HG03439 (cell line): ENCODE measurements around the gene ZNF837.
"Not testable (repeated sequence)": the region's sequence is repeated elsewhere in the genome, so short reads cannot be mapped to it uniquely, and the experiment has no call there.

ENCODE experiments used
- ATAC-seq: cut with Tn5 transposase; IDR thresholded peaks from one replicate; pipeline ENCODE4 v1.9.1; 2021; ENCODE audit warnings: mild to moderate bottlenecking, moderate library complexity; ENCODE audit not compliant: unreplicated experiment

The ZNF837 gene

DNA sequence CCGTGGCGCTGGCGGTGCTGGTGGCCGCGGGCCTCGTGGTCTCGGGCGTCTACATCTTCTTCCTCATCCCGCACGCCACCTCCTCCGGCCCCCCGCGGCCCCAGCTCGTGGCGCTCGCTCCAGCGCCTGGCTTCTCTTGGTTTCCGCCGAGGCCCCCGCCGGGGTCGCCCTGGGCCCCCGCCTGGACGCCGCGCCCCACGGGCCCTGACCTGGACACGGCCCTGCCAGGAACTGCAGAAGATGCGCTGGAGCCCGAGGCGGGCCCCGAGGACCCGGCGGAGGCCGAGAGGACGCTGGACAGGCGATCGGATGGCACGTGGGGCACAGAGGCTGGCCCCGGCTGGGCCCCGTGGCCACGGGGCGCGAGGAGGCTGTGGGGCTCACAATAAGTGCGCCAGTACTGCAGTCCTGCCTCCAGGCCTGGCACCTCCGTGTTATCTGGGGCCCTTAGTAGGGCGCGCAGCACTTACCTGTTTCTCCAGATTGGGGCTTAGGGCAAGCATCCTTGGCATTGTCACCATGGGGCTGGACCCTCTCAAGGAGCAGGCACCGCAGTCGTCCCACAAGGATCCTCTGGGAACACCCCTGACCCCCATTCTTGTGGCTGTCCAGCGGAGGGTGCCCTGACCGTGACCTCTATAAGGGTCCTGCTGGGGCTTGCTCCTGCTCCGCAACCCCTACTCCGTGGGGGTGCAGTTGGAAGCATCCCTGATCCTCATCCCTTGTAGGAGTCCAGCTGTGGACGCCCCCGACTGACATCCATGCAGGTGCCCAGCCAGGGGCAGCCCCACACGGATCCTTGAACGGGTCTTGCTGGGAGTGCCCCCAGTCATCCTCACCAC, 16.1 kb upstream of the ZNF837 start:
- no peak for ATAC-seq

DNA sequence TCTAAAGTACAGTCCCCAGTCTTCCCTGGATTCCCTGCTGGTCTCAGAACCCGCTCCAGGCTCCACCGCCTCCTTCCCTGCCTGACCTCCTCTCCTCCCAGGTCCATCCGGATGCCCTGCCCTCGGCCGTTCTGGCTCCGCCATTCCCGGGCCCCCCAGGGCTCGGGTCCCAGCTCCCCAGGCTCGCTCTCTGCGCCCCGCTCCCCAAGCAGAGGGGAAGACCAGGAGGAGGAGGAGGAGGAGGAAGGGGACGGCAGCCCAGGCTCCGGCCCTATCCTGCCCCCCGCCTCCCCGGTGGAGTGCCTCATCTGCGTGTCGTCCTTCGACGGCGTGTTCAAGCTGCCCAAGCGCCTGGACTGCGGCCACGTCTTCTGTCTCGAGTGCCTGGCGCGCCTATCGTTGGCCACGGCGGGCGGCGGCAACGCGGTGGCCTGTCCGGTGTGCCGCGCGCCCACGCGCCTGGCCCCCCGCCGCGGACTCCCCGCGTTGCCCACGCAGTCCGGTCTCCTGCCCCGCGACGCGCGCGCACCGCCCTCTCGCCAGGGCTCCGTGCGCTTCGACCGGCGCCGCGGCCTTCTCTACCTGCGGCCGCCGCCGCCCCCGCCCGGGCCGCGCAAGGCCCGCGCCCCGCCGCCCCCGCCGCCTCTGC, 15.3 kb upstream of the ZNF837 start:
- ATAC-seq: no peak

DNA sequence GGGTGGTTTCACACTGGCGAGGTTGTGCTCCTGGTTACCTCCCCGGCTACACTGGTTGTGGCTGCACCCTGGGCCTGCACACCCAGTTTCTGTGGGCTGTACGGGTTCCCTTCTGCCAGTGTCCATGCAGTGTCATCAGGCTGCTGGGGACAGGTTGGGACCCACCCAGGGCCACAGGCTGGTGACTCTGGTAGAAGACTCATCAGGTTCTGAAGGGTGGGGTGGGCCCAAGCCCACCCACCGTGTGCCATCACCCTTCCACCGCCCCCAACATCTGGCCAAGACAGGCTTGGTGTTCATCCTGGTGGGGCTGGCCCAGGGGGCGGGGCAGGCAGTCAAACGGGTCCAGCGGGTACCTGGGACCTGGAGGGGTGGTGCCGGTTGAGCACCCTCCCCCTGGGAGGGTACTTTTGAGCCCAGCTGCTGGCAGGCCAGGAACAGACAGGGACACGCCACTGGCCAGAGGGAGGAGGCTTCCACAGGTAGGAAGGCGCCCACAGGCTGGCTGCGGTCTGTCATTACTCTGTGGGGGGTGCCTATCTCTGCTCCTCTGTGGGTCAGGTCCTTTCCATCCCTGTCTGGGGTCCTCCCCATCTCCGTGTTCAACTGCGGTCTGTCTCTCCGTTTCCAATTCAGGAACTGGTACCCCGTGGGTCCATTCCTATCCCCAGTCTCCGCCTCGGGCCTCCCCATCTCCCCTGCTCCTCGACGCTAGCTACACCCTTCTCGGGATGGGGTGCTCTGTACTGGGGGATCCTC, 14.6 kb upstream of the ZNF837 start, which contains the start of gene RNF225:
Gene RNF225 (plus strand): TSS at position 437 of the 759 bp plus-strand sequence. CDS start 434 bp downstream, outside the sequence.
- ATAC-seq: no peak

DNA sequence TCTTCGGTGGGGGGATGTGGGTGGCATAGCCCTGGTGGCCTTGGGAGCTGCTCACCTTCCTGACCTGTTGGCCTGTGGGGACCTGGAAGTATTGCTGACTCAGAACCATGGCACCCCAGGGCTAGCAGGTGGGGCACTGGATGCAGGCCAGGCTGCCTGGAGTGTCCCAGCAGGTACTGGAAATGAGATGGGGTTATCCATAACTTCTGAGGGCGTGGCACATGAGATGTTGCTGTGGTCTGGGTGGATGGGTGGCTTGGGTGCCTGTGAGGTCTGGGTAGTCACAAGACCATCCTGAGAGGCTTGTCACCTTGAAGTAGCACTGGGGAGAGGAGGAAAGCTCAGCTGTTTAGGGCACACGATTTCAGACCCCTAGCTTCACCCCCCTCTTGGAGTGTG, 14.0 kb upstream of the ZNF837 start:
- no peak for ATAC-seq

DNA sequence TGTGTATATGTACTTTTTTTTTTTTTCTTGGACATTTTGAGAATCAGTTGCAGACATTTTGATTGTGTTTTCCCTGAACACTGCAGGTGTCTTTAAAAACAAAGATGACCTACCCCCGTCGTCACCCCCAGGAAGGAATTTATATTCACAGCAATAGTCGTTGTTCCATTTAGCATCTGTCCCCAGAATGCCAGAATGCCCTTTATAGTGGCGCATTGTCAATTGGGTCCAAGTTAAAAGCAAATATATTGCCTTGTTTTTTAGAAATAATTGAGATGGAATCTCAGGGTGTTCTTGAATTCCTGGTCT, 12.8 kb upstream of the ZNF837 start:
- no peak for ATAC-seq

DNA sequence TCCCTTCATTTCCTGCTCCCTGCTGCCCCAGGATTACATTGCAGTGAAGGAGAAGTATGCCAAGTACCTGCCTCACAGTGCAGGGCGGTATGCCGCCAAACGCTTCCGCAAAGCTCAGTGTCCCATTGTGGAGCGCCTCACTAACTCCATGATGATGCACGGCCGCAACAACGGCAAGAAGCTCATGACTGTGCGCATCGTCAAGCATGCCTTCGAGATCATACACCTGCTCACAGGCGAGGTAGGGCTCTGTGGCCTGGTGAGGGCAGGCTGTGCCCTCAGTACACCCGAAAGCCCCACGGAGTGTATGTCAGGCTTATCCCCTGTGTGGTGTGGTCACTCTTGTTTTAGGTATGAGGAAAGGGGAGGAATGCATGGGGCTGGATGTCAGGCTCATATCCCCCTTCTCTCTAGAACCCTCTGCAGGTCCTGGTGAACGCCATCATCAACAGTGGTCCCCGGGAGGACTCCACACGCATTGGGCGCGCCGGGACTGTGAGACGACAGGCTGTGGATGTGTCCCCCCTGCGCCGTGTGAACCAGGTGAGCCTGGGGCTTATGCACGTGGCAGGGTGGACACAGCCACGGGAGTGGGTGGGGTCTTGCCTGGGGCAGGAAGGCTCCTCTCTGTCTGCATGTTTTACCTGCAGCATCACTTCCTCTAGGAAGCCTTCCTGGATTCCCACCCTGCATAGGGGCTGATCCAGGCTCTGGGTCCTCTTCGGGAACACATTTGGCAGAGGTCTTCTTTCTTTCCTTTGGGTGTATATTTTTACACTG, 12.3 kb upstream of the ZNF837 start:
- ATAC-seq: no peak

DNA sequence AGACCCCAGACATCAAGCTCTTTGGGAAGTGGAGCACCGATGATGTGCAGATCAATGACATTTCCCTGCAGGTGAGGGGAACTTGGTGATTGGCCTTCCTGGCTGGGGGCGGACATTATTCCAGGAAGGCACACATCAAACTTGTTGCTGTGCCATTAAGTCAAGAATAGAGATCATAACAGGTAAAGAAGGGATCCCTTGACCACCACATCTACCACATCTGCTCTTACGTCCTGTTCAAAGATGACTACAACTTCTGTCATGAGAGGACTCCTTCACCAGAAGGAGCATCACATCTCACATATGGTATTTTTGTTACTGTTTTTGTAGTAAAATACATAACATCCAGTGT, 7.3 kb upstream of the ZNF837 start:
- ATAC-seq: no peak

DNA sequence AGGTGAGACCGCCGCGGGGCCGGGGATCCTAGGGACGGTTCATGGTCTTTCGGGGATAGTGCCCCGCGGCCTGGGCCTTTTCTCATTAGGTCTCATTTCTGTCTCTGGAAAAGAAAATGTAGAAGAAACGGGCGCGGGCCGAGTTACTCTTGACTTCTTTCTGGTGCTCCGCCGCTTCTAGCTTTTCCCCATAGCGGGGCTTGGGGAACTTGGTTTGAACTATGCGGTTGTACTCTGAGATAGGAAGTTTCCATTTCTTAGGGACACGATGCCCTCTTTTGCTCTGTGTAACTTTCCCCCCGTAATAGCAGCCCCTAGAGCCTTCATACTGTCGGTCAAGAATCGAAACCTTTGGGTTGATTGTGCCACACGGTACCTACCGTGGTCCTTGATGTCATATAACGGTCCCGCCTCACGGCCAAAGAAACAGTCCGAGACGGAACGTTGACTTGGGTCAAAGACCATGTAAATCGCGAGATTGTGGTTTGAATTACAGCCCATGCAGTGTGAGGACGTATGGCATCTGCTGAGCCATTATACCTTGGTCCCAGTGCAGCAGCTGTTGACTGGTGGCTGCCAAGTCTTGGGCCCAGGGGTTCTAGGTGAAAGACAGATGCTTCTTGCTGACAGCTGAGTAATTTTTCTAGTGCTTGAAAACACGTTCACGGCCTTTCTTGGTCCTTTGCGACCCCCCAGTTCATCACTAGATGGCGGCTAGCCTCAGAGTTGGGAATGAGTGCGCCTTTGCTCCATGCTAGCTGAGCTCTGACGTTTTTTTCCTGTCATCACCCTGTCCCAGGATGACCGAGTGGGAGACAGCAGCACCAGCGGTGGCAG, 6.7 kb upstream of the ZNF837 start:
- no peak for ATAC-seq

DNA sequence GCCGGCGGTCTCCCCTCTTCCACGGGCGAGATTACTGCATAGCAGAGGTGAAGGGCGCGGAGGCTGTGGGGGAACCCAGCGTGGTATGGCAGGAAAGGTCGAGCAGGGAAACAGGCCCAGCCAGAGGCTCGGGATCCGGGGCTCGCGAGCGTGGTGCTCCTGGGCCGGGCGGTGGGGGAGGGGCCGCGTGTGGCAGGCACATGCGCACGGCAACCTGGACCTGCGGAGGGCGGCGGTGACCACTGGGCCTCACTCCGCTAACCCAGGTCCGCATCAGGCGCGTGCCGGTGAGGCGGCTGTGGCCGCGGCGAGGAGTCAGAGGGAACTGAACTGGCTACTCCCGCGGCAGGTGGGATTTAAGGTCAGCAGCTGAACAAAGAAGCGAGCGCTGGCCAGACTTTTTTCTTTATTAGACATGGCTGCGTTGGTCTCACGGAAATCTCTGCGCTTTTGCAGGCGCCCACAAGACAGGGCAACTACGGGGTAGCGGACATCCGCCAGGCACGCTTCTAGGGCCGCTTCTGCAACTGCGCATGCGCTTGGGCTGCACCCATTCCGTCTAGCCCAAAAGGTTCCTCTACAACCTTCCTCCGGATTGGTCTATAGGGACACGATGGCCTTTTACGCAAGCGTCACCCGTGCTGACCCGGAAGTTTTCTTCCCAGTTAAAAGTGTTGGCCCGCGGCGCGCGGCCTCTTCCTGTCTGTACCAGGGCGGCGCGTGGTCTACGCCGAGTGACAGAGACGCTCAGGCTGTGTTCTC, 5.9 kb upstream of the ZNF837 start, which contains the start of gene RPS5:
Gene RPS5 (plus strand): TSS at position 694 of the 762 bp plus-strand sequence. CDS start 869 bp downstream, outside the sequence.
- peak; percentile 80 for ATAC-seq

DNA sequence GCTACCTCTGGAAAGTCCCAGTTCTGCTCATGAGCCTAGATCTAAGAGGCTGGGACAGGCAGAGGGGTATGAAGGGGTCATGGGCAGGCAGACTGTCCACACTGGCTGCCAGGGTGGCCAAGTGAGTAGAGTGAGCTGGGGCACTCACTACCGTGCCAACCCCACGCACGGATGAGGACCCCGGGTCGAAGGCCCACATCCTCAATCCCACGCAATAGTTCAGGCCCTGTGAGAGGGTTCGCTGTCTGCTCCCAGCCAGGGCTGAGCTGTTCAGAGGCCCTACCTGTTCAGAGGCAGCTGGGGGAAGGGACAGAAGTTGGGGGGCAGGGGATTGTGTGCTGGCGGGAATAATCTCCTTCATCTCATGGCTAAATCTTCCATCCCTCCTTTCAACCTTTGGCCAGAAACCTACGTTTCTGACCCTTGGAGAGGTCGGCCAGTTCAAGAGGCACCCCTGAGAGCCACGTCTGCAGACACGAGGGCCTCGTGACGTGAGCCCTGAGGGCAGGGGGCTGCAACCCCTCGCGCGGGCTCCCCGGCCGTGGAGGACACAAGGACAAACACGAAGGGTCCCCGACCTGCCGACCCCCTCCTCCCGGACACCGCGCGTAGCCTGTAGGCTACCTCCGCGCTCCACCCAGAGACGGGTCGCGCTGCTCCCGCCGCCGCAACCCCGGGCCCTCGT, 5.2 kb upstream of the ZNF837 start:
- peak; percentile 3 for ATAC-seq

DNA sequence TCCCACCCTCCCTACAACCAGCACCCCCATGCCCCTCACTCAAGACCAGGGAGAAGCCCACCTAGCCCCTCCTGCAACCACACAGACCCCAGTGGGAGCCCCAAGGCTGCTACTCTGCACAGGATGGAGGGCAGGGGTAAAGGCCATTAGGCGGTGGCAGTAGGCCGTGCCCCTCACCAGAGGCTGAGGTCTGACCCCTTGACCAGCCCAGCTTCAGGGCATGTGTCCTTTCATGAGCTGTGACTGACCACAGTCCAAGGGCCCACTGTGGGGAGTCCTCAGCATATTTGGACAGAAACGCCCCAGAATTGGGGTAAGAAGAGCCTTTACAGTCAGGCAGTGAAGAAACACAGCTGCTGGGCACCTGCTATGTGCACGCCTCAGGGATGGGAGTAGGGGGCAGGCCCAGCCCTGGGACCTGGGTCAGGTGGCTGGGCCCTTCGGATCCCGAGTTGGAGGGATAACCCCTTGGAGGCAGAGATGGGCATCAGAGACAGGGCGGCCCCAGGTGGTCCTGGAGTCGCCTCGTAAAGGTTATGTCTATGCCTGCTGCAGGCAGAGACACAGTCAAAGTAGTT, 4.6 kb upstream of the ZNF837 start:
- ATAC-seq: no peak

DNA sequence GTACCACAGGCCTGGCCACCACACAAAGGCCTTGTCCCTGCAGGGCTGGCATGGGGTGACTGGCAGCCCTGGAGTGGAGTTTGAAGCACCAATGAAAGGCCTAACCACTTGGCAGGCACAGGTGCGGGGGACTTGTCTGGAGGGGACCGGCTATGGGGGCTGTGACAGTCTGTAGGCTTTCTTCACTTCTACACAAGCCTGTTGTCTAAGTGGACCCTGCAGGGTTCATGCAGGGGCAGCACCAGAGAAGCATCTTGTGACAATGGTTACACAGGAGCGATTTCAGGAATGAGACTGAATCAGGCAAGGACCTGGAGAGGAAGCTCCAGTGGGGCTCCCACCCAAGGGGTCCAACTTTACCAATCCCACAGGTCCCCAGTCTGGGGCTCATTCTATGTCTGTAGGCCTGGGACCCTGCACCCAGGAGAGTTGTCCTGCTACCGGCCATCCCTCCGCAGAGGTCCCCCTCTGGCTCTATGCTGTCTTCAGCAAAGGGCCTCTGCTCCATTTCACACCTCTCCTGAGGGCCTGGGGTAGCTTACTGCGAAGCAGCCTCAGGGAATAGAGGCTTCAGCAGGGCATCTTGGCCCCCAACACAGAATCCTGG, 2.3 kb upstream of the ZNF837 start:
- no peak for ATAC-seq

DNA sequence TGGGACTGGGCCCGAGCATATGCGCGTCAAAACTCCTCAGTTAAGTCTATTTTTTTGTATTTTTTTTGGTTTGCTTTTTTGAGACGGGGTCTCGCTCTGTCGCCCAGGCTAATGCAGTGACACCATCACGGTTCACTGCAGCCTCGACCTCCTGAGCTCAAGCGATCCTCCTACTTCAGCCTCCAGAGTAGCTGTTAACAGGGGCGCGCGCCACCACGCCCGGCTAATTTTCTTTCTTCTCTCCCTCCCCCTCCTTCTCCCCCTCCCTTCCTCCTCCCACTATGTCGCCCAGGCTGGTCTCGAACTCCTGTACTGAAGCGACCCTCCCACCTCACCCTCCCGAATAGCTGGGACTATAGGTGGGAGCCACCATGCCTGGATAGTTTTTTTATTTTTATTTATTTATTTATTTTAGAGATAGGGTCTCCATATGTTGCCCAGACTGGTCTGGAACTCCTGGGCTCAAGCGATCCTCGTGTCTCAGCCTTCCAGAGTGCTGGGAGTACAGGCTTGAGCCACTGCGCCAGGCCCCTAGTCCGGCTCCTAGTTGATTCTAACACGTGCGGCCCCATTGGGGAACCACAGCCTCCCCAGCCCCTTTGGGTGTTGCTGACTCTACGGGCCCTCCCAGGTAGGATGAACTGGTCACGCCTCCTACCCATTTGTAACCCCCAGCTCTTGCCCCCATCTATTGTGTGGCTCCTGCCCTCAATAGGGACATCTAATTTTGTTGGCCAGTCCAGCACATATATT, 806 bp upstream of the ZNF837 start:
- no peak for ATAC-seq

DNA sequence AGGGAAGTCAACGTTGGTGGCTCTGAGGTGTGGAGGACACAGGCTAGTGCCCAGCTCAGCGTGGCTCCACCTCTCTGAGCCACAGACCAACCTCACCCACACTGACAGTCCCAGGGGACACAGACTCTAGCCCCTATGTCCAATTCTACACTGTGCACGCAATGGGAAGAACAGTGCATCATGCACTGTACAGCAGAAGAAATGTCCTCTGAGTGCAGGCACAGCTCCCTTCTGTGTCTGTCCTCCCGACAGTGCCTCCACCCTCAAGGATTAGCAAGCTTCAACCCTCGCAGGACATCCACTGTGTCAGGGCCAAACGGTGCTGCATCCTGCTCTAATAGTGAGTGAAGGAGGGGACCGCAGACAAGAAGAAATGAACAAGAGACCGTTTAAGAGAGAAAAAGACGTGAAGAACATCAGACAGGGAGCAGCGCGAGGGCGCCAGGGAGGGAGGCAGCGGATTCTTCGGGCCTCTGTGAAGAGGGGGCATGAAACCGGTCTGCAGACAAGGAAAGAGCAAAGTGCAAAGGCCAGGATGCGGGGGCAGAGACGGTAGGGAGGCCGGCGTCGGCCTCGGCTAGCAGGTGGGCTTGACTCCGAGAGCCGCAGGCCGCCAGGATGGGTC, 681 bp downstream of the ZNF837 start:
- no peak for ATAC-seq

DNA sequence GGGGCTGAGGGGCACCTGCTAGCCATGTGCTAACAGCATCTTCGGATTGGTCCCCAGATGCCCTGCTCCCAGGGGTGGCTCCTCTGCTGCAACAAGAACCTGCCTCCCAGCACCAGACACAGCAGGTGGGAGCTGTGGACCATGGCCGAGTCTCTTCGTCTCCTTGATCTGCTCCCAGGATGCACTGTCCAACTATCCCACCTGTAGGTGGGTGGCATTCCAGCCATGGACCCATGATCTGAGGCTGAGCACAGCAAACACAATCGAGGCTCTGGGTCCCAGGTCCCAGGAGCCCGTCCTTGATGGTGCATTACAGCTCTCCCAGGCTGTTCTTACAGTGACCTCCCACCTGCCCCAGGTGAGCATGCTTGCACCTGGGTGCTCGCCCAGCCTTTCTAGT, 1.6 kb downstream of the ZNF837 start:
- no peak for ATAC-seq

DNA sequence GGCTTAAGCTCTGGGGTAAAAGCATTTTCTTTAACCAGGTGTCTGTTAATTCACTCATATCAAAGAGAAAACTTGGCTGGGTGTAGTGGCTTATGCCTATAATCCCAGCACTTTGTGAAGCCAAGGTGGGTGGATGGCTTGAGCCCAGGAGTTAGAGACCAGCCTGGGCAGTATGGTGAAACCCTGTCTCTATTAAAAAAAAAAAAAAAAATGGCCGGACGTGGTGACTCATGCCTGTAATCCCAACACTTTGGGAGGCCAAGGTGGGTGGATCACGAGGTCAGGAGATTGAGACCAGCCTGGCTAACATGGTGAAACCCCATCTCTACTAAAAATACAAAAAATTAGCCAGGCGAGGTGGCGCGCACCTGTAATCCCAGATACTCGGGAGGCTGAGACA, 4.1 kb downstream of the ZNF837 start:
- ATAC-seq: not testable (repeated sequence)

DNA sequence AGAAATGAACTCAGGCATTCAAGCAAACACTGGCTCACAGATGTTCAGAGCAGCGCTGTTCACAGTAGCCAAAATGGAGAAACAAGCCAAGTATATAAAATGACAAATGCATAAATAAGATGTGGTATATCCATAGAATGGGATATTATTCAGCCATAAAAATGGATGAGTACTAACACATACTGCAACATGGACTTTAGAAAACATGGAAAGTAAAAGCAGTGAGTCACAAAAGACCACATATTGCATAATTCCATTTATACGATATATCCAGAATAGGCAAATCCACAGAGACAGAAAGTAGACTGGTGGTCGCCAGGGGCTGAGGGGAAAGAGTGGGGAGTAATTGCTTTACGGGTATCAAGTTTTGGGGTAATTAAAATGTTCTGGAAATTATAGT, 6.6 kb downstream of the ZNF837 start:
- no peak for ATAC-seq
